ENCODE measurements around the gene DEFB116.

- TF ChIP-seq EZH2 (optimal IDR thresholded peaks at IDR 0.05; ENCODE audit: low read depth, low read length) (no peak), CTCF (IDR thresholded peaks at IDR 0.05; ENCODE audit: low read length) (no peak)
Observed at GRCh38 chr20:31341470-31341869, 33.1 kb upstream of the DEFB116 start.
